SK-N-SH treated with all-trans-retinoic acid at 6 μM for 48 hours (cell line): Measurements from ENCODE around the gene SYDE1.

ENCODE experiments used
- BACH2 ChIP-seq: fragments of 250-450 bp; sonication (Bioruptor Pico); IDR thresholded peaks from 2 replicates; pipeline ENCODE4 v1.9.0; 2021; ENCODE audit warnings: mild to moderate bottlenecking, borderline replicate concordance
- ESRRG ChIP-seq: fragments of 250-450 bp; sonication (Bioruptor Pico); IDR thresholded peaks from 2 replicates; pipeline ENCODE4 v1.6.1; 2021; ENCODE audit warnings: mild to moderate bottlenecking
- OSR1 ChIP-seq: fragments of 250-450 bp; sonication (Bioruptor Pico); IDR thresholded peaks from 2 replicates; pipeline ENCODE4 v1.8.0; 2022; ENCODE audit warnings: moderate library complexity, mild to moderate bottlenecking, inconsistent platforms
- PPARA ChIP-seq: fragments of 250-450 bp; sonication (Bioruptor Pico); IDR thresholded peaks from 2 replicates; pipeline ENCODE4 v1.5.0; 2020; ENCODE audit warnings: mild to moderate bottlenecking, borderline replicate concordance
- TF ChIP-seq, protein P1 (sequence below): fragments of 250-450 bp; sonication (Bioruptor Pico); IDR thresholded peaks from 2 replicates; pipeline ENCODE4 v1.8.0; 2020; ENCODE audit warnings: mild to moderate bottlenecking, moderate library complexity, borderline replicate concordance

DNA sequence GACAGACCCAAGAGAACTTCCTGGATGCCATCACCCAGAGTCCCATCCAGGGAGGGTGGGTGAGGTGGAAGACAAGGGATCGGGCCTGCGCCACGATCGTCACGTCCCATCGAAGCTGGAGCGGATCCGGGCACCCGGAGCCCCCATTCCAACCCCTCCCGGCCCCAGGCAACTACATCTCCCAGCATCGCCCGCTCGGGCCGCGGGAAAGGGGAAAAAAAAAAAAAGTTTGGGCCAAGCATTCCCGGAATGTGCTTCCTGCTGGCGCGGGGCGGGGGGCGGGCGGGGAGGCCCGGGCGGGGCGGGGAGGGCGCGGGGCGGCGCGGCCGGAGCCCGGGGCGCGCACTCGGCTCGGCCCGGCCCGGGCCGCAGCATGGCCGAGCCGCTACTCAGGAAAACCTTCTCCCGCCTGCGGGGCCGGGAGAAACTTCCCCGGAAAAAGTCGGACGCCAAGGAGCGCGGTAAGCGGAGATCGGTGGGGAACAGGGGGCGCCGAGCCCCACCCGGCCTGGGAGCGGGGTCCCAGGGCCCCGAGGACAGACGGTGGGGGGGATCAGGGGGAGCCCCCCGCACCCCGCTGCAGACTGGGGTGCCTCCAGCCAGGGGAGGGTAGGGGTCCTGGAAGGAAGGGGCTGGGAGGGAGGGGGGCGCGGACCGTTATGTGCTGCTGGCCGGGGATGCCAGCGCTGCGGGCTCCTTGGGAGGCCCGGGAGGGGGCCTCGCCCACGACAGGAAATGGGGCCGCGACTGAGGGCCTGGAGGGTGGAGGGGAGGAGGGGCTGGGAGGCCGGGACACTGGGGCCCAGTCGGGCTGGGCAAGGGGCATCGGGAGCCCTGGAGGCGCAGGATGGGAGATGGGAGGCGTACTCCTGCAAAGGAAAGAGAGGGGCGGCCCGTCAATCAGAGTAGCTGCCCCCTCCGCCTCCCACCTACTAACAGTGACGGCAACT, at the start of gene SYDE1:
- TF ChIP-seq PPARA (CRISPR knock-in tag) (no peak), OSR1 (CRISPR knock-in tag) (no peak), BACH2 (no peak), ESRRG (CRISPR knock-in tag) (no peak)
- TF ChIP-seq, protein P1, sequence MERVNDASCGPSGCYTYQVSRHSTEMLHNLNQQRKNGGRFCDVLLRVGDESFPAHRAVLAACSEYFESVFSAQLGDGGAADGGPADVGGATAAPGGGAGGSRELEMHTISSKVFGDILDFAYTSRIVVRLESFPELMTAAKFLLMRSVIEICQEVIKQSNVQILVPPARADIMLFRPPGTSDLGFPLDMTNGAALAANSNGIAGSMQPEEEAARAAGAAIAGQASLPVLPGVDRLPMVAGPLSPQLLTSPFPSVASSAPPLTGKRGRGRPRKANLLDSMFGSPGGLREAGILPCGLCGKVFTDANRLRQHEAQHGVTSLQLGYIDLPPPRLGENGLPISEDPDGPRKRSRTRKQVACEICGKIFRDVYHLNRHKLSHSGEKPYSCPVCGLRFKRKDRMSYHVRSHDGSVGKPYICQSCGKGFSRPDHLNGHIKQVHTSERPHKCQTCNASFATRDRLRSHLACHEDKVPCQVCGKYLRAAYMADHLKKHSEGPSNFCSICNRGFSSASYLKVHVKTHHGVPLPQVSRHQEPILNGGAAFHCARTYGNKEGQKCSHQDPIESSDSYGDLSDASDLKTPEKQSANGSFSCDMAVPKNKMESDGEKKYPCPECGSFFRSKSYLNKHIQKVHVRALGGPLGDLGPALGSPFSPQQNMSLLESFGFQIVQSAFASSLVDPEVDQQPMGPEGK (CRISPR knock-in tag), result no peak
